Urothelium cell line (cell line): ENCODE data around the gene FALEC.

Source experiments
- DNase-seq: peaks from one replicate; pipeline ENCODE4 v3.0.0; 2011; ENCODE audit warnings: low spot score, mixed read lengths
- FAIRE-seq: peaks from 2 replicates; lab custom pipeline; 2011; peaks lifted over from hg19 to GRCh38; lab: Jason Lieb, UNC

Gene FALEC

GRCh38 chr1:150511551-150511950, 4.0 kb upstream of the FALEC start:
- no peak for DNase-seq
- FAIRE-seq, result no peak

GRCh38 chr1:150511985-150512660, 3.4 kb upstream of the FALEC start:
- DNase-seq, result no peak
- no peak for FAIRE-seq

- DNase-seq, result no peak
- FAIRE-seq, result no peak
These were observed 2.7 kb upstream of the FALEC start for GRCh38 chr1:150512846-150513245.

GRCh38 chr1:150513351-150513791, 2.2 kb upstream of the FALEC start:
- no peak for DNase-seq
- no peak for FAIRE-seq

- no peak for FAIRE-seq
These were observed 1.3 kb upstream of the FALEC start for GRCh38 chr1:150514260-150514659.

GRCh38 chr1:150514913-150515327, 632 bp upstream of the FALEC start:
- DNase-seq (no peak), FAIRE-seq (no peak)

More at GRCh38 chr1:150514260-150514659, 1.3 kb upstream of the FALEC start:
- no peak for DNase-seq

GRCh38 chr1:150516050-150516591, 569 bp downstream of the FALEC start:
- FAIRE-seq, result no peak
- no peak for DNase-seq

GRCh38 chr1:150516616-150517015, 1.1 kb downstream of the FALEC start:
- FAIRE-seq (no peak), DNase-seq (no peak)

- FAIRE-seq (no peak), DNase-seq (no peak)
These were observed 5.8 kb downstream of the FALEC start for GRCh38 chr1:150521196-150521968.

- no peak for DNase-seq
- no peak for FAIRE-seq
These were observed 9.8 kb downstream of the FALEC start for GRCh38 chr1:150525348-150525747.

- no peak for DNase-seq
- FAIRE-seq, result no peak
These were observed 12.6 kb downstream of the FALEC start for GRCh38 chr1:150528196-150528595.

- FAIRE-seq, result no peak
- DNase-seq, result no peak
These were observed 13.5 kb downstream of the FALEC start for GRCh38 chr1:150529017-150529416.

- FAIRE-seq (no peak), DNase-seq (no peak)
These were observed 15.1 kb downstream of the FALEC start for GRCh38 chr1:150530491-150531159.

- no peak for DNase-seq
- no peak for FAIRE-seq
These were observed 17.3 kb downstream of the FALEC start for GRCh38 chr1:150532860-150533259.

- DNase-seq, result no peak
- FAIRE-seq, result no peak
These were observed 18.4 kb downstream of the FALEC start for GRCh38 chr1:150534002-150534401.

GRCh38 chr1:150535511-150536287, 20.1 kb downstream of the FALEC start:
- FAIRE-seq (no peak), DNase-seq (peak; percentile 38)

- DNase-seq (no peak), FAIRE-seq (no peak)
These were observed 21.5 kb downstream of the FALEC start for GRCh38 chr1:150536836-150537731.

- DNase-seq (no peak), FAIRE-seq (no peak)
These were observed 22.5 kb downstream of the FALEC start for GRCh38 chr1:150537732-150538684.
